Prostate gland (tissue), 2 donors: ENCODE data around the gene ZNF385A.

Source experiments
- POLR2A ChIP-seq: fragments of 450-650 bp; IDR thresholded peaks from one replicate; pipeline ENCODE4 v1.6.1; 2016; ENCODE audit warnings: antibody characterized with exemption, mild to moderate bottlenecking
- POLR2AphosphoS5 ChIP-seq: sonication (generic); formaldehyde crosslinking; IDR thresholded peaks from one replicate; pipeline ENCODE4 v1.6.1; 2017; ENCODE audit warnings: antibody characterized with exemption
- TF ChIP-seq, protein P1 (sequence below), 4 experiments: fragments of 200-600 bp in 2 of 4; fragments of 450-650 bp in 2 of 4; sonication (generic) in 2 of 4; IDR thresholded peaks; 1 replicate in 3 of 4; 2 replicates in 1 of 4; pipeline ENCODE4 v1.5.1; 2016 to 2019; ENCODE audit warnings: antibody characterized with exemption in 4 of 4, mild to moderate bottlenecking in 2 of 4, moderate library complexity in 2 of 4

DNA sequence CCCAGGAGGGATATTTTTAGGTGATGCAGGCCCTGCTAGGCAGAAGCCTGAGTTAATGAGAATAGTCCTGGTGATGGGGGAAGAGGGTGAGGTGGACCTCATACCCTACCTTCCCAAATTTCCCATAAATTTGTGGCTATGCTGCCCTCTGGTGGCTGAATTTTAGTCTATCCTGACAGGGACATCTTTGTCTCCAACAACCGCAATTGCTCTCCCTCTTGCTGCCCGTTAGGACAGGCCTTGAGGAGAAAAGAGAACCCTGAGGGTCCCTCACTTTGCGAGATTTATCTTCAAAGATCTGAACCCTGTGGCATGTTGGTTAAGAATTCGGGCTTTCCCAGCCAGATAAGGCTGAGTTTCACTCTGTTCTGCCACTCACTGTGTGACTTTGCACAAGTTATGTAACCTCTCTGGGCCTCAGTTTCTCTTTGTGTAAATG, 9.8 kb upstream of the ZNF385A start:
- TF ChIP-seq, protein P1, sequence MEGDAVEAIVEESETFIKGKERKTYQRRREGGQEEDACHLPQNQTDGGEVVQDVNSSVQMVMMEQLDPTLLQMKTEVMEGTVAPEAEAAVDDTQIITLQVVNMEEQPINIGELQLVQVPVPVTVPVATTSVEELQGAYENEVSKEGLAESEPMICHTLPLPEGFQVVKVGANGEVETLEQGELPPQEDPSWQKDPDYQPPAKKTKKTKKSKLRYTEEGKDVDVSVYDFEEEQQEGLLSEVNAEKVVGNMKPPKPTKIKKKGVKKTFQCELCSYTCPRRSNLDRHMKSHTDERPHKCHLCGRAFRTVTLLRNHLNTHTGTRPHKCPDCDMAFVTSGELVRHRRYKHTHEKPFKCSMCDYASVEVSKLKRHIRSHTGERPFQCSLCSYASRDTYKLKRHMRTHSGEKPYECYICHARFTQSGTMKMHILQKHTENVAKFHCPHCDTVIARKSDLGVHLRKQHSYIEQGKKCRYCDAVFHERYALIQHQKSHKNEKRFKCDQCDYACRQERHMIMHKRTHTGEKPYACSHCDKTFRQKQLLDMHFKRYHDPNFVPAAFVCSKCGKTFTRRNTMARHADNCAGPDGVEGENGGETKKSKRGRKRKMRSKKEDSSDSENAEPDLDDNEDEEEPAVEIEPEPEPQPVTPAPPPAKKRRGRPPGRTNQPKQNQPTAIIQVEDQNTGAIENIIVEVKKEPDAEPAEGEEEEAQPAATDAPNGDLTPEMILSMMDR (IDR thresholded peaks at IDR 0.05) = peak; percentile 62 to 80 (median 74)
- TF ChIP-seq POLR2AphosphoS5 = peak; percentile 51
- TF ChIP-seq POLR2A = no peak
